DMS114 treated with DMSO at 0.1 percent for 48 hours (cell line): ENCODE measurements around the gene TBC1D10A.

Source experiments
- DNase-seq: peaks from one replicate; lab custom pipeline; 2025; ENCODE audit not compliant: unreplicated experiment; lab: John Stamatoyannopoulos, UW

The TBC1D10A gene

GRCh38 chr22:30249049-30250038 lies 77.4 kb downstream of the TBC1D10A start:
- DNase-seq = no peak

GRCh38 chr22:30248484-30248883 lies 78.3 kb downstream of the TBC1D10A start:
- DNase-seq = no peak

- DNase-seq = no peak
Observed at GRCh38 chr22:30247974-30248373, 78.8 kb downstream of the TBC1D10A start.

- no peak for DNase-seq
Observed at GRCh38 chr22:30247561-30247960, 79.2 kb downstream of the TBC1D10A start.

- no peak for DNase-seq
Observed at GRCh38 chr22:30246814-30247376, 79.8 kb downstream of the TBC1D10A start.

GRCh38 chr22:30245985-30246813 lies 80.5 kb downstream of the TBC1D10A start, which contains the start of gene LIF:
Gene LIF, minus strand, starts transcription at chr22:30246759. Its CDS starts 64 bp downstream, at chr22:30246695.
- no peak for DNase-seq

GRCh38 chr22:30245181-30245984 lies 81.4 kb downstream of the TBC1D10A start:
- DNase-seq = no peak

GRCh38 chr22:30244641-30245040 lies 82.1 kb downstream of the TBC1D10A start:
- DNase-seq = no peak

- no peak for DNase-seq
Observed at GRCh38 chr22:30244066-30244465, 82.7 kb downstream of the TBC1D10A start.

- DNase-seq = no peak
Observed at GRCh38 chr22:30243661-30244060, 83.1 kb downstream of the TBC1D10A start.
